SU-DHL-6 (cell line): ENCODE results near the gene LRRK1.

Source experiments
- H2AFZ ChIP-seq: fragments of 200-600 bp; sonication (generic); 2 replicates; pipeline ENCODE4 v1.6.1; 2014; ENCODE audit warnings: low read depth, mild to moderate bottlenecking, moderate library complexity, mixed read lengths, antibody characterized with exemption, low read length; ENCODE audit not compliant: severe bottlenecking
- H3F3A ChIP-seq: fragments of 200-600 bp; shearing (Covaris generic); 2 replicates; pipeline ENCODE4 v1.6.0; 2016; ENCODE audit warnings: antibody characterized with exemption, mild to moderate bottlenecking; ENCODE audit not compliant: insufficient read depth
- H3K27ac ChIP-seq: fragments of 200-600 bp; sonication (generic); 2 replicates; pipeline ENCODE4 v1.5.1; 2016; ENCODE audit warnings: low read depth, mild to moderate bottlenecking, low read length, moderate library complexity, mixed read lengths
- H3K27me3 ChIP-seq: fragments of 200-600 bp; sonication (generic), shearing (Covaris generic); 2 replicates; pipeline ENCODE4 v1.6.0; 2014; ENCODE audit warnings: mild to moderate bottlenecking, low read length
- H3K36me3 ChIP-seq: fragments of 200-600 bp; sonication (generic); 2 replicates; pipeline ENCODE4 v1.6.1; 2014; ENCODE audit warnings: mild to moderate bottlenecking, low read length, mixed read lengths
- H3K4me2 ChIP-seq: fragments of 300-600, 200-600 bp; shearing (Covaris generic), sonication (generic); 2 replicates; pipeline ENCODE4 v1.6.0; 2014; ENCODE audit warnings: low read length, low read depth, mild to moderate bottlenecking; ENCODE audit not compliant: poor library complexity, severe bottlenecking
- H3K4me3 ChIP-seq: fragments of 200-600 bp; sonication (generic); 2 replicates; pipeline ENCODE4 v1.5.1; 2014; ENCODE audit warnings: antibody characterized with exemption, low read length, mild to moderate bottlenecking, mixed read lengths; ENCODE audit not compliant: insufficient read depth, poor library complexity, severe bottlenecking
- H3K79me2 ChIP-seq: fragments of 200-600 bp; sonication (generic); 2 replicates; pipeline ENCODE4 v1.6.1; 2014; ENCODE audit warnings: mild to moderate bottlenecking, low read length, moderate library complexity; ENCODE audit not compliant: insufficient read depth
- H3K9ac ChIP-seq: fragments of 200-600 bp; sonication (generic); 2 replicates; pipeline ENCODE4 v1.7.0; 2014; ENCODE audit warnings: mild to moderate bottlenecking, low read length
- H3K9me2 ChIP-seq: fragments of 200-600 bp; sonication (generic); replicated peaks from 2 replicates; pipeline ENCODE4 v1.6.1; 2014; ENCODE audit warnings: low read length; ENCODE audit not compliant: insufficient read depth
- H3K9me3 ChIP-seq: fragments of 200-600 bp; sonication (generic); 2 replicates; pipeline ENCODE4 v1.6.1; 2014; ENCODE audit warnings: low read length, mixed read lengths; ENCODE audit not compliant: insufficient read depth
- H4K20me1 ChIP-seq: fragments of 200-600 bp; sonication (generic); 2 replicates; pipeline ENCODE4 v1.6.1; 2014; ENCODE audit warnings: low read depth, mild to moderate bottlenecking, antibody characterized with exemption, low read length, moderate library complexity, mixed read lengths
- EZH2phosphoT487 ChIP-seq: fragments of 200-600 bp; sonication (generic), shearing (Covaris generic); conservative IDR thresholded peaks from 2 replicates; pipeline ENCODE4 v1.6.1; 2018; ENCODE audit warnings: mild to moderate bottlenecking, antibody characterized with exemption, low read length, moderate library complexity, mixed read lengths
- TF ChIP-seq, protein P1 (sequence below): fragments of 200-600 bp; sonication (generic); IDR thresholded peaks from one replicate; pipeline ENCODE4 v1.5.1; 2017; ENCODE audit warnings: antibody characterized with exemption, mild to moderate bottlenecking, low read length, moderate library complexity; ENCODE audit not compliant: insufficient read depth, poor library complexity, severe bottlenecking

Gene LRRK1

DNA sequence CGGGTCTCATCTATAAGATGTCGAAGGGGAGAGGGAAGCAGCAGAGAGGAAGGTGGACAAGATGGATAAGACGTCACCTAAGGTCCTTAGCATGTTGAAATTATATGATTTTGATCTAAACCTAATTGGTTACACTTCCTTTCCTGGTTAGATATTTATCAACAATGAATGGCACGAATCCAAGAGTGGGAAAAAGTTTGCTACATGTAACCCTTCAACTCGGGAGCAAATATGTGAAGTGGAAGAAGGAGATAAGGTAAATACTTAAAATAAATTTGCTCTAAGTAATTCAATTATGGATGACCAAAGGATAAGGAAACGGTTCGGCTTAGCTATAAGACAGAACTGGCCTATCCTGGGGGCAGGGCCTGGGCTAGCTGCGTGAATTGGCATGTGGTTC, 34.0 kb upstream of the LRRK1 start:
- H3K36me3 ChIP-seq: no peaks in the 10 kb centered on the region
- H3K79me2 ChIP-seq: no peaks in the 10 kb centered on the region
- H4K20me1 ChIP-seq: no peaks in the 10 kb centered on the region
- H3K9ac ChIP-seq: no peak overlapping the region
- H3K9me3 ChIP-seq: no peaks in the 10 kb centered on the region
- H3F3A ChIP-seq: no peaks in the 10 kb centered on the region
- no peak overlapping the region for H3K4me2 ChIP-seq
- no peaks in the 10 kb centered on the region for H3K9me2 ChIP-seq
- no peak overlapping the region for H2AFZ ChIP-seq
- H3K27ac ChIP-seq: no peak overlapping the region
- H3K27me3 ChIP-seq: no peaks in the 10 kb centered on the region
- H3K4me3 ChIP-seq: no peak overlapping the region
- TF ChIP-seq EZH2phosphoT487: no peak
- TF ChIP-seq, protein P1, sequence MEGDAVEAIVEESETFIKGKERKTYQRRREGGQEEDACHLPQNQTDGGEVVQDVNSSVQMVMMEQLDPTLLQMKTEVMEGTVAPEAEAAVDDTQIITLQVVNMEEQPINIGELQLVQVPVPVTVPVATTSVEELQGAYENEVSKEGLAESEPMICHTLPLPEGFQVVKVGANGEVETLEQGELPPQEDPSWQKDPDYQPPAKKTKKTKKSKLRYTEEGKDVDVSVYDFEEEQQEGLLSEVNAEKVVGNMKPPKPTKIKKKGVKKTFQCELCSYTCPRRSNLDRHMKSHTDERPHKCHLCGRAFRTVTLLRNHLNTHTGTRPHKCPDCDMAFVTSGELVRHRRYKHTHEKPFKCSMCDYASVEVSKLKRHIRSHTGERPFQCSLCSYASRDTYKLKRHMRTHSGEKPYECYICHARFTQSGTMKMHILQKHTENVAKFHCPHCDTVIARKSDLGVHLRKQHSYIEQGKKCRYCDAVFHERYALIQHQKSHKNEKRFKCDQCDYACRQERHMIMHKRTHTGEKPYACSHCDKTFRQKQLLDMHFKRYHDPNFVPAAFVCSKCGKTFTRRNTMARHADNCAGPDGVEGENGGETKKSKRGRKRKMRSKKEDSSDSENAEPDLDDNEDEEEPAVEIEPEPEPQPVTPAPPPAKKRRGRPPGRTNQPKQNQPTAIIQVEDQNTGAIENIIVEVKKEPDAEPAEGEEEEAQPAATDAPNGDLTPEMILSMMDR: no peak

DNA sequence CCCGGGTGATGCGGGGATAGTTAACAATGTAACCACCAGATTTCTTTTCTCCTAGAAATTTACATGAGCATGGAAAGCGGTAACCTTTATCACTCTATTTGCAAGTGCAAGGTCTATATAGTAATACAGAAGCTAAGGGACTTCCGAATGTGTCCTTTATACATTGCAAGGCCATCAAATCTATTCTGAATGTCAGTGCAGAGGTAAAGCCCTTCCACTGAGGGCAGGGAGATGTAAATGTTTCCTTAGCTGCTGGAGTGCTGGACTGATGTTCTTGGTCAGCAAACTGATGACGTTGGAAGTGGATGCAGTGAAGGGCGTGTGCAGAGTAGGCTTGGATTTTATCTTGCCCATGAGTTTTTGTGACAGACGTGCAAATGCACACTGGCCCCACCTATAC, 33.3 kb upstream of the LRRK1 start:
- H3K79me2 ChIP-seq: no peaks in the 10 kb centered on the region
- H3K9me2 ChIP-seq: no peaks in the 10 kb centered on the region
- H3K4me3 ChIP-seq: no peak overlapping the region
- TF ChIP-seq, protein P1: no peak
- no peak for TF ChIP-seq EZH2phosphoT487
- H3K9ac ChIP-seq: no peak overlapping the region
- H2AFZ ChIP-seq: no peak overlapping the region
- H4K20me1 ChIP-seq: no peaks in the 10 kb centered on the region
- no peaks in the 10 kb centered on the region for H3F3A ChIP-seq
- no peak overlapping the region for H3K4me2 ChIP-seq
- no peaks in the 10 kb centered on the region for H3K9me3 ChIP-seq
- H3K27me3 ChIP-seq: no peaks in the 10 kb centered on the region
- H3K27ac ChIP-seq: no peak overlapping the region
- no peaks in the 10 kb centered on the region for H3K36me3 ChIP-seq

DNA sequence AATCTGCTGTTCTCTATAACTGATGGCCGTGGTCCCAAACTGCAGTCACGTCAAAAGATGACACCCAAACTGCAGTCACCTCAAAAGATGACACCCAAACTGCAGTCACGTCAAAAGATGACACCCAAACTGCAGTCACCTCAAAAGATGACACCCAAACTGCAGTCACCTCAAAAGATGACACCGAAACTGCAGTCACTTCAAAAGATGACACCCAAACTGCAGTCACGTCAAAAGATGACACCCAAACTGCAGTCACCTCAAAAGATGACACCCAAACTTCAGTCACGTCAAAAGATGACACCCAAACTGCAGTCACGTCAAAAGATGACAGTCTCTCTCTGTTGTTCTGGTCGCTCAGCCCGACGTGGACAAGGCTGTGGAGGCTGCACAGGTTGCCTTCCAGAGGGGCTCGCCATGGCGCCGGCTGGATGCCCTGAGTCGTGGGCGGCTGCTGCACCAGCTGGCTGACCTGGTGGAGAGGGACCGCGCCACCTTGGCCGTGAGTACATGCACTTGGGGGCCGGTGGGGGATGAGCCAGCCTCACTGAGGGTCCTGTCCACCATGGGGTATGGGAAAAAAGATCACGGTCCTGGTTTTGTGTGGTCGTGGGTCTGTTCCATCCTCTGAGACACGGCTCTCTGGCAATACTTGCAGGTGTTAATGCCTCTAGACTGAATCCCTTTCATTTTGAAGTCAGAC, 31.8 kb upstream of the LRRK1 start:
- no peaks in the 10 kb centered on the region for H3F3A ChIP-seq
- H3K9me3 ChIP-seq: no peaks in the 10 kb centered on the region
- no peaks in the 10 kb centered on the region for H3K27me3 ChIP-seq
- H2AFZ ChIP-seq: no peak overlapping the region
- TF ChIP-seq, protein P1: no peak
- TF ChIP-seq EZH2phosphoT487: no peak
- no peak overlapping the region for H3K4me2 ChIP-seq
- no peaks in the 10 kb centered on the region for H4K20me1 ChIP-seq
- no peaks in the 10 kb centered on the region for H3K36me3 ChIP-seq
- H3K79me2 ChIP-seq: no peaks in the 10 kb centered on the region
- no peak overlapping the region for H3K4me3 ChIP-seq
- no peaks in the 10 kb centered on the region for H3K9me2 ChIP-seq
- H3K27ac ChIP-seq: no peak overlapping the region
- no peak overlapping the region for H3K9ac ChIP-seq
